Fibroblast of lung (primary cell): Measurements from ENCODE around the gene ADGRF3.

ENCODE experiments used
- EZH2 ChIP-seq: IDR thresholded peaks from 2 replicates; pipeline ENCODE4 v1.5.1; 2012; ENCODE audit warnings: low read length, control low read depth, mild to moderate bottlenecking; ENCODE audit errors: missing control alignments
- TF ChIP-seq, protein P1 (sequence below), 2 donors: IDR thresholded peaks in 1 of 2; conservative IDR thresholded peaks in 1 of 2; 1 replicate in 1 of 2; 2 replicates in 1 of 2; pipeline ENCODE4 v1.5.1; 2011 to 2012; ENCODE audit warnings: low read length in 2 of 2, control low read depth in 1 of 2, inconsistent platforms in 1 of 2, low read depth in 1 of 2, mild to moderate bottlenecking in 1 of 2

GRCh38 chr2:26359886-26360473, 13.4 kb upstream of the ADGRF3 start:
- TF ChIP-seq, protein P1, sequence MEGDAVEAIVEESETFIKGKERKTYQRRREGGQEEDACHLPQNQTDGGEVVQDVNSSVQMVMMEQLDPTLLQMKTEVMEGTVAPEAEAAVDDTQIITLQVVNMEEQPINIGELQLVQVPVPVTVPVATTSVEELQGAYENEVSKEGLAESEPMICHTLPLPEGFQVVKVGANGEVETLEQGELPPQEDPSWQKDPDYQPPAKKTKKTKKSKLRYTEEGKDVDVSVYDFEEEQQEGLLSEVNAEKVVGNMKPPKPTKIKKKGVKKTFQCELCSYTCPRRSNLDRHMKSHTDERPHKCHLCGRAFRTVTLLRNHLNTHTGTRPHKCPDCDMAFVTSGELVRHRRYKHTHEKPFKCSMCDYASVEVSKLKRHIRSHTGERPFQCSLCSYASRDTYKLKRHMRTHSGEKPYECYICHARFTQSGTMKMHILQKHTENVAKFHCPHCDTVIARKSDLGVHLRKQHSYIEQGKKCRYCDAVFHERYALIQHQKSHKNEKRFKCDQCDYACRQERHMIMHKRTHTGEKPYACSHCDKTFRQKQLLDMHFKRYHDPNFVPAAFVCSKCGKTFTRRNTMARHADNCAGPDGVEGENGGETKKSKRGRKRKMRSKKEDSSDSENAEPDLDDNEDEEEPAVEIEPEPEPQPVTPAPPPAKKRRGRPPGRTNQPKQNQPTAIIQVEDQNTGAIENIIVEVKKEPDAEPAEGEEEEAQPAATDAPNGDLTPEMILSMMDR (conservative IDR thresholded peaks at IDR 0.05 in 1 of 2, IDR thresholded peaks at IDR 0.05 in 1 of 2; ENCODE audit: low read depth in 1 of 2, low read length in 2 of 2), result no peak
- no peak for TF ChIP-seq EZH2
